NCI-H1694 treated with DMSO at 0.1 percent for 48 hours (cell line): ENCODE data around the gene PRX.
"Not testable (repeated sequence)": the region's sequence is repeated elsewhere in the genome, so short reads cannot be mapped to it uniquely, and the experiment has no call there.

Source experiments
- DNase-seq: peaks from one replicate; lab custom pipeline; 2025; lab: John Stamatoyannopoulos, UW

The PRX gene

GRCh38 chr19:40413291-40413845 lies at the start of gene PRX:
PRX (minus strand) TSS chr19:40413378; CDS start chr19:40407932, 5,446 bp downstream.
- DNase-seq: no peak

- no peak for DNase-seq
These were observed 48.6 kb upstream of the PRX start for GRCh38 chr19:40461669-40462221.

GRCh38 chr19:40460185-40460584 lies 47.0 kb upstream of the PRX start:
- no peak for DNase-seq

GRCh38 chr19:40458597-40458974 lies 45.4 kb upstream of the PRX start:
- DNase-seq: no peak

- no peak for DNase-seq
These were observed 44.9 kb upstream of the PRX start for GRCh38 chr19:40457953-40458596.

- DNase-seq: no peak
These were observed 43.9 kb upstream of the PRX start for GRCh38 chr19:40457048-40457447.

GRCh38 chr19:40453943-40454342 lies 40.8 kb upstream of the PRX start:
- not testable (repeated sequence) for DNase-seq

GRCh38 chr19:40453151-40453735 lies 40.1 kb upstream of the PRX start:
- DNase-seq: no peak

GRCh38 chr19:40452016-40452415 lies 38.8 kb upstream of the PRX start:
- DNase-seq: no peak

- DNase-seq: no peak
These were observed 37.5 kb upstream of the PRX start for GRCh38 chr19:40450664-40451063.

- DNase-seq: no peak
These were observed 36.3 kb upstream of the PRX start for GRCh38 chr19:40449506-40449905.

- DNase-seq: no peak
These were observed 33.1 kb upstream of the PRX start for GRCh38 chr19:40446263-40446784.

GRCh38 chr19:40445780-40446262 lies 32.6 kb upstream of the PRX start:
- no peak for DNase-seq

- no peak for DNase-seq
These were observed 31.7 kb upstream of the PRX start for GRCh38 chr19:40444825-40445312.

GRCh38 chr19:40444000-40444824 lies 31.0 kb upstream of the PRX start, which contains the start of gene SERTAD3:
SERTAD3 (minus strand) TSS chr19:40444335; CDS start chr19:40442080, 2,255 bp downstream.
- peak; percentile 94 for DNase-seq

GRCh38 chr19:40443131-40443999 lies 30.2 kb upstream of the PRX start:
- peak; percentile 99 for DNase-seq

- DNase-seq: no peak
These were observed 29.4 kb upstream of the PRX start for GRCh38 chr19:40442328-40443130.

- no peak for DNase-seq
These were observed 28.6 kb upstream of the PRX start for GRCh38 chr19:40441719-40442253.

GRCh38 chr19:40438284-40438683 lies 25.1 kb upstream of the PRX start:
- no peak for DNase-seq
